H4 (cell line): ENCODE data around the gene VPS41. TPM values are rescaled to one million over a fixed set of nuclear protein-coding genes. Genes with fewer than 3 reads are reported as not detected.

Experiments used
- total RNA-seq: library from RNA; depleted of rRNA; stranded (reverse); fragments of >200 nt; shearing (Covaris generic); gene quantifications from 2 replicates; pipeline ENCODE4 v1.2.3, GENCODE V29; 2014; rRNA removed

The VPS41 gene
- total RNA-seq, 1 experiment from 2014 or later, result 132 TPM

Other genes with a start within 250 kb of the VPS41 start
- gene POU6F2, start 68.7 kb upstream of the VPS41 start, total RNA-seq, result 0.35 and 0.41 TPM in 2 replicates